Hepatic stellate cell (primary cell): Measurements from ENCODE around the gene METTL25.
A peak's percentile ranks its signal among the peaks of the same experiment; 100 is the strongest.

Source experiments
- DNase-seq: peaks from one replicate; pipeline ENCODE4 v3.0.0; 2011; ENCODE audit warnings: low spot score

The METTL25 gene

DNA sequence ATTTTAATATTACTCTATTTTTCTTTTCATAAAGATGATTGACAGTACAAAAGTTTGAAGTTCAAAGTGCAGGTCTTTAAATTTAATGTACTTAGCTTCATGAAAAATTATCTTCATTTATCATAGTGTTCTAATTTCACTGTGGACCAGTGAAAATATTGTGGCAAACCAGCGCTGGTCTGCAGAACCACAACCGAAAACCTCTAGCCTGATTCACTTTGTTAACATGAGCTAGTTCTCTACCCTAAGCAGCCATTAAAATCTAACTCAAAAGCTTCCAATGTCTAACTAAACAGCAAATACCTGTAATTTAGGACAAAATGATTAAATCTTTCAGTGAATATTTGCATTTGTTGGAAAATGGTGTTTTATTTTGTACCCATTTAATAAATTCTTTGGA lies 167.3 kb downstream of the METTL25 start:
- no peak for DNase-seq

- peak; percentile 7 for DNase-seq
Observed at GRCh38 chr12:82527165-82527780, 168.9 kb downstream of the METTL25 start.
